Sigmoid colon (tissue), 4 donors: Measurements from ENCODE around the gene PRCC.

ENCODE experiments used
- CTCF ChIP-seq, 4 experiments: fragments of 450-650 bp in 3 of 4; fragments of 200-600 bp in 1 of 4; IDR thresholded peaks; one replicate each; pipeline ENCODE4 v1.5.1; 2016 to 2019; ENCODE audit warnings: antibody characterized with exemption in 4 of 4, mild to moderate bottlenecking in 3 of 4, moderate library complexity in 2 of 4
- EP300 ChIP-seq, 4 donors: sonication (generic); formaldehyde crosslinking; IDR thresholded peaks; one replicate each; pipeline ENCODE4 v1.6.1; 2017; ENCODE audit warnings: antibody characterized with exemption in 4 of 4
- POLR2A ChIP-seq, 2 donors: fragments of 450-650 bp; IDR thresholded peaks; one replicate each; pipeline ENCODE4 v1.6.1; 2016; ENCODE audit warnings: antibody characterized with exemption in 2 of 2, mild to moderate bottlenecking in 2 of 2, moderate library complexity in 2 of 2

GRCh38 chr1:156749419-156750118 is 17.8 kb upstream of the PRCC start:
- no peak for TF ChIP-seq EP300 (IDR thresholded peaks at IDR 0.05)
- TF ChIP-seq CTCF (IDR thresholded peaks at IDR 0.05), result no peak
- no peak for TF ChIP-seq POLR2A (IDR thresholded peaks at IDR 0.05)
